Panc1 (cell line): Measurements from ENCODE around the gene MACC1. TPM values are rescaled to one million over a fixed set of nuclear protein-coding genes. Genes with fewer than 3 reads are reported as not detected.
"Not testable (repeated sequence)": the region's sequence is repeated elsewhere in the genome, so short reads cannot be mapped to it uniquely, and the experiment has no call there.

Experiments used
- ATAC-seq: fragments of 200-7000 bp; cut with Tn5 transposase; 2 replicates; pipeline ENCODE4 v1.9.1; 2020; ENCODE audit warnings: mild to moderate bottlenecking, moderate library complexity
- BruUV-seq: library from RNA; stranded (reverse); fragments of 400-500 nt; replicated peaks from 2 replicates; lab custom pipeline; 2021; lab: Mats Ljungman, UMichigan
- CTCF ChIA-PET: fragments of 300-600 bp; sonication (Branson Sonifier 250); formaldehyde crosslinking; loops from one replicate; lab custom pipeline; 2022; ENCODE audit warnings: antibody characterized with exemption; lab: Charles Lee
- POLR2A ChIA-PET: fragments of 300-600 bp; sonication (Branson Sonifier 250); formaldehyde crosslinking; loops from one replicate; lab custom pipeline; 2022; ENCODE audit warnings: antibody characterized with exemption; lab: Charles Lee
- DNase-seq: peaks from one replicate; pipeline ENCODE4 v3.0.0-alpha.2; 2010; ENCODE audit warnings: low read depth, low spot score
- H3K27ac ChIP-seq: 2 replicates; pipeline ENCODE4 v1.5.1; 2011; ENCODE audit warnings: mild to moderate bottlenecking, low read length, inconsistent platforms
- H3K27me3 ChIP-seq: fragments of 200-500 bp; sonication (Bioruptor generic); 2 replicates; pipeline ENCODE4 v1.6.0; 2014; ENCODE audit warnings: low read length, inconsistent platforms; ENCODE audit not compliant: control insufficient read depth, insufficient read depth
- H3K36me3 ChIP-seq: fragments of 200-500 bp; sonication (Bioruptor generic); 2 replicates; pipeline ENCODE4 v1.5.1; 2014; ENCODE audit warnings: inconsistent platforms, mild to moderate bottlenecking, low read length, moderate library complexity; ENCODE audit not compliant: control insufficient read depth, insufficient read depth
- H3K4me1 ChIP-seq: 2 replicates; pipeline ENCODE4 v1.5.1; 2011; ENCODE audit warnings: inconsistent platforms, mild to moderate bottlenecking, low read length, moderate library complexity; ENCODE audit not compliant: control insufficient read depth, insufficient read depth
- H3K4me3 ChIP-seq, 2 experiments: 2 replicates each; pipeline ENCODE4 v1.5.1; 2011 to 2012; ENCODE audit warnings: low read depth in 2 of 2, low read length in 2 of 2, mild to moderate bottlenecking in 2 of 2, inconsistent platforms in 1 of 2, moderate library complexity in 1 of 2
- H3K9me3 ChIP-seq: fragments of 200-500 bp; sonication (Bioruptor generic); 2 replicates; pipeline ENCODE4 v1.5.1; 2014; ENCODE audit warnings: low read depth, mild to moderate bottlenecking, inconsistent platforms, low read length, moderate library complexity; ENCODE audit not compliant: control insufficient read depth, insufficient read depth
- POLR2AphosphoS5 ChIP-seq: IDR thresholded peaks from 2 replicates; pipeline ENCODE4 v1.6.1; 2012; ENCODE audit warnings: mild to moderate bottlenecking, low read depth, low read length, moderate library complexity
- REST ChIP-seq, 2 experiments: IDR thresholded peaks; 2 replicates each; pipeline ENCODE4 v1.6.1; 2011 to 2012; ENCODE audit warnings: low read depth in 2 of 2, control low read depth in 1 of 2, low read length in 1 of 2, mild to moderate bottlenecking in 1 of 2, moderate library complexity in 1 of 2; ENCODE audit not compliant: insufficient read depth in 1 of 2
- SIN3A ChIP-seq: IDR thresholded peaks from 2 replicates; pipeline ENCODE4 v1.6.1; 2012; ENCODE audit warnings: low read depth, mild to moderate bottlenecking, low read length, moderate library complexity, borderline replicate concordance; ENCODE audit not compliant: insufficient read depth
- TCF7L2 ChIP-seq: IDR thresholded peaks from 2 replicates; pipeline ENCODE4 v1.6.1; 2011; ENCODE audit warnings: mild to moderate bottlenecking, low read depth, low read length, inconsistent platforms
- in situ Hi-C: cut with HindIII; loops from 2 replicates; pipeline ENCODE4 v1.10.0; 2016; ENCODE audit warnings: low sequenced_read_pairs, low pct_unique_long_range_greater_than_20kb
- intact Hi-C: fragments of 100-400 bp; cut with micrococcal nuclease; formaldehyde crosslinking; loops from one replicate; pipeline ENCODE4 v1.10.0; 2022; ENCODE audit not compliant: unreplicated experiment
- total RNA-seq: library from RNA; stranded (reverse); gene quantifications from one replicate; pipeline ENCODE4 v1.2.1, GENCODE V29; 2021; ENCODE audit not compliant: unreplicated experiment
- TF ChIP-seq, protein P1 (sequence below): fragments of 450-650 bp; IDR thresholded peaks from 2 replicates; pipeline ENCODE4 v1.5.1; 2017; ENCODE audit warnings: mild to moderate bottlenecking

MACC1 gene
- total RNA-seq, 1 experiment from 2014 or later = 0.08 TPM

GRCh38 chr7:20208651-20209307 is 8.4 kb downstream of the MACC1 start:
- ATAC-seq = no peak
- intact Hi-C loops (no loop called here), in situ Hi-C loops (no loop called here)
- BruUV-seq = no TSS peak
- Histone ChIP-seq H3K36me3 (no peaks in the 10 kb centered on the region), H3K27me3 (no peaks in the 10 kb centered on the region), H3K4me3 (no peak overlapping the region), H3K4me1 (no peaks in the 10 kb centered on the region), H3K9me3 (no peaks in the 10 kb centered on the region), H3K27ac (no peak overlapping the region)
- POLR2A ChIA-PET = no interaction called here
- TF ChIP-seq REST (IDR thresholded peaks at IDR 0.05; ENCODE audit: insufficient read depth in 1 of 2, low read depth in 2 of 2, low read length in 1 of 2) = no peak
- TF ChIP-seq SIN3A = no peak
- TF ChIP-seq TCF7L2 = no peak
- no peak for TF ChIP-seq POLR2AphosphoS5
- TF ChIP-seq, protein P1, sequence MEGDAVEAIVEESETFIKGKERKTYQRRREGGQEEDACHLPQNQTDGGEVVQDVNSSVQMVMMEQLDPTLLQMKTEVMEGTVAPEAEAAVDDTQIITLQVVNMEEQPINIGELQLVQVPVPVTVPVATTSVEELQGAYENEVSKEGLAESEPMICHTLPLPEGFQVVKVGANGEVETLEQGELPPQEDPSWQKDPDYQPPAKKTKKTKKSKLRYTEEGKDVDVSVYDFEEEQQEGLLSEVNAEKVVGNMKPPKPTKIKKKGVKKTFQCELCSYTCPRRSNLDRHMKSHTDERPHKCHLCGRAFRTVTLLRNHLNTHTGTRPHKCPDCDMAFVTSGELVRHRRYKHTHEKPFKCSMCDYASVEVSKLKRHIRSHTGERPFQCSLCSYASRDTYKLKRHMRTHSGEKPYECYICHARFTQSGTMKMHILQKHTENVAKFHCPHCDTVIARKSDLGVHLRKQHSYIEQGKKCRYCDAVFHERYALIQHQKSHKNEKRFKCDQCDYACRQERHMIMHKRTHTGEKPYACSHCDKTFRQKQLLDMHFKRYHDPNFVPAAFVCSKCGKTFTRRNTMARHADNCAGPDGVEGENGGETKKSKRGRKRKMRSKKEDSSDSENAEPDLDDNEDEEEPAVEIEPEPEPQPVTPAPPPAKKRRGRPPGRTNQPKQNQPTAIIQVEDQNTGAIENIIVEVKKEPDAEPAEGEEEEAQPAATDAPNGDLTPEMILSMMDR = no peak
- CTCF ChIA-PET = interaction anchor here (0.6 kb wide), 1 partner anchor 430 kb away, joined by 3 read pairs; no protein-coding TSS in a partner anchor
- DNase-seq = no peak

DNA sequence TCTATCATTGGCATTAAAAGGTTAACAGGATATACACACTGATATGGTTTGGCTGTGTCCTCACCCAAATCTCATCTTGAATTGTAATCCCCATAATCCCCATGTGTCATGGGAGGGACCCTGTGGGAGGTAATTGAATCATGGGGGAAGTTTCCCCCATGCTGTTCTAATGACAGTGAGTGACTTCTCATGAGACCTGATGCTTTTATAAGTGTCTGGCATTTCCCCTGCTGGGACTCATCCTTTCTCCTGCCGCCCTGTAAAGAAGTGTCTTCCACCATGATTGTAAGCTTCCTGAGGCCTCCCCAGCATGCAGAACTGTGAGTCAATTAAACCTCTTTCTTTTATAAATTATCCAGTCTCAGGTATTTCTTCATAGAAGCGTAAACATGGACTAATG is 9.4 kb downstream of the MACC1 start:
- POLR2A ChIA-PET, DNase-seq, CTCF ChIA-PET, H3K36me3 ChIP-seq, H3K4me1 ChIP-seq, H3K4me3 ChIP-seq, H3K9me3 ChIP-seq, ATAC-seq, intact Hi-C loops, in situ Hi-C loops, BruUV-seq, H3K27ac ChIP-seq, H3K27me3 ChIP-seq: not testable (repeated sequence)

- no peak for ATAC-seq
- Histone ChIP-seq H3K4me3 (no peak overlapping the region), H3K36me3 (no peaks in the 10 kb centered on the region), H3K27me3 (no peaks in the 10 kb centered on the region), H3K9me3 (no peaks in the 10 kb centered on the region), H3K4me1 (no peaks in the 10 kb centered on the region), H3K27ac (no peak overlapping the region)
- ChIA-PET CTCF (interaction anchor here (0.6 kb wide), 1 partner anchor 15 kb away, joined by 3 read pairs; no protein-coding TSS in a partner anchor), POLR2A (no interaction called here)
- DNase-seq = no peak
- in situ Hi-C loops = no loop called here
- intact Hi-C loops = no loop called here
- BruUV-seq = no TSS peak
- TF ChIP-seq POLR2AphosphoS5 (no peak), TCF7L2 (no peak), REST (IDR thresholded peaks at IDR 0.05; ENCODE audit: insufficient read depth in 1 of 2, low read depth in 2 of 2, low read length in 1 of 2) (no peak), SIN3A (no peak)
- TF ChIP-seq, protein P1 = no peak
These were observed 10.9 kb downstream of the MACC1 start for GRCh38 chr7:20206104-20206896.
